Measurements from ENCODE around the gene JAZF1.
"Not testable (repeated sequence)": the region's sequence is repeated elsewhere in the genome, so short reads cannot be mapped to it uniquely, and the experiment has no call there.

The JAZF1 gene

DNA sequence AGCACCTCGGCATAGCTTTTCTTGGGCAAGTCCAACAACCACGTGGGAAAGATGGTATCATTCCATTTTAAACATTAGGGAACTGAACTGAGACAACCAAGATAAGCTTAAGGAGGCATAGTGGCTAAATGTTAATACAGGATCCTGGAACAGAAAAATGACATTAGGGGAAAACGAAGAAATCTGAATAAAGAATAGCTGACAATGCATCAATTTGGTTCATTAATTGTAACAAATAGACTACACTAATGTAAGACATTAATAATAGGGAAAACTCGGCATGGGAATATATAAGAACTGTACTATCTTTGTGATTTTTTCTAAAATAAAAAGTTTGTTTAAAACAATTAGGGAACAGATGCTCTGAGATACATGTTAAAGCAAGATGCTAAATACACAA is 165.4 kb downstream of the JAZF1 start:
- DNase-seq (ENCODE audit: low read depth in 4 of 4, low spot score in 1 of 4) = no peak

DNA sequence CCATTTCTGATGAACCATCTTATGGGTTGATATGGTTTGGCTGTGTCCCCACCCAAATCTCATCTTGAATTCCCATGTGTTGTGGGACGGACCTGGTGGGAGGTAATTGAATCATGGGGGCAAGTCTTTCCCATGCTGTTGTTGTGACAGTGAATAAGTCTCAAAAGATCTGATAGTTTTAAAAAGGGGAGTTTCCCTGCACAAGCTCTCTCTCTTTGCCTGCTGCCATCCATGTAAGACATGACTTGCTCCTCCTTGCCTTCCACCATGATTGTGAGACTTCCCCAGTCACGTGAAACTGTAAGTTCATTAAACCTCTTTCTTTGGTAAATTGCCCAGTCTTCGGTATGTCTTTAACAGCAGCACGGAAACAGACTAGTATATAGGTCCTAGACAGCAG is 166.3 kb downstream of the JAZF1 start:
- DNase-seq (ENCODE audit: low read depth in 4 of 4, low spot score in 1 of 4) = not testable (repeated sequence)

DNA sequence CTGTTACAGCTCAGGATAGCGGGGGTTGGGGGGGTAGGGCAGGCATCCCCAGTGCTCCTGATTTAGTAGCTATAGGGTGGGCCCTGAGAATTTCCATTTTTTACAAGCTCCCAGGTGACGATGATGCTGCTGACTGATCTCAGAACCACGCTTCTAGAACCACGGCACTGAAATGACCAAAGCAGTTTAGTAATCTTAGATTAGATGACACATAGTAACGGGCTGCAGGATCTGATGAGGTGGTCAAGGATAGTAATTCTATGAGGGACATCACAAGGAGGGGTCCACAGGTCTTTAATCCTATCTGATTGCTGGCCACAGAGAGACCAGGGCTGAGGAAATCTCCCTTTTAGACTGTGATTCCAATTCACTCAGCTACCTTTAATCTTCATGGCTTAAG is 167.2 kb downstream of the JAZF1 start:
- DNase-seq (ENCODE audit: low read depth in 4 of 4, low spot score in 1 of 4) = no peak

DNA sequence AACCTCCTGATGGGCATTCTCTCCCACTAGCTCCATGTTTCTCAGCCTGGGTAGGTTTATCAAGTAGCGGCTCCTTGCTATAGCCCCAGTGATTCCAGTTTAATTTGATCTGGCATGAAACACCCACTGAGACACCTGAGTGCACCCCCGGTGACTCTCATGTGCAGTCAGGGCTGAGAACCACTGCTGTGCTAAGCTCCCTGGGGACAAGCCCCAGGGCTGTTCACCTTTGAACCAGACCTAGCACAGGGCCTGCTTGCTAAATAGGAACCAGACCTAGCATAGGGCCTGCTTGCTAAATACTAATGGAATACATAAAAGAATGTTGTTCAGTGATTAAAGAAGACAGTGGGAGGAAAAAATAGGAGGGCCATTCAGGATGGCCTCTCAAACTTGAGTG is 167.6 kb downstream of the JAZF1 start:
- no peak for DNase-seq (ENCODE audit: low read depth in 4 of 4, low spot score in 1 of 4)

GRCh38 chr7:28008911-28009310 is 171.7 kb downstream of the JAZF1 start:
- no peak for DNase-seq (ENCODE audit: low read depth in 4 of 4, low spot score in 1 of 4)

DNA sequence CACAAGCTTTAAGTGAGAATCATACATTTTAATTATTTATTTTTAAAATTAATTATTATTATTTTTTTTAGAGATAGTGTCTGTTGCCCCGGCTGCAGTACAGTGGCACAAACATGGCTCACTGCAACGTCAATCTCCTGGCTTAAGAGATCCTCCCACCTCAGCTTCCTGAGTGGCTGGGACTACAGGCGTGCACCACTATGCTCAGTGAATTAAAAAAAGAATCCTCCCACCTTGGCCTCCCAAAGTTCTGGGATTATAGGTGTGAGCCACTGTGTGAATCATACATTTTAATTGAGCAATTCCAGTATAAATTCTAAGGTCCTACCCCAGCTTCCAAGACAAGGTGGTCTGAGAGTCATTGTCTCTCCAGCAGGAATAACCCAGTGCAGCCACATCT is 172.4 kb downstream of the JAZF1 start:
- DNase-seq (ENCODE audit: low read depth in 4 of 4, low spot score in 1 of 4) = no peak

DNA sequence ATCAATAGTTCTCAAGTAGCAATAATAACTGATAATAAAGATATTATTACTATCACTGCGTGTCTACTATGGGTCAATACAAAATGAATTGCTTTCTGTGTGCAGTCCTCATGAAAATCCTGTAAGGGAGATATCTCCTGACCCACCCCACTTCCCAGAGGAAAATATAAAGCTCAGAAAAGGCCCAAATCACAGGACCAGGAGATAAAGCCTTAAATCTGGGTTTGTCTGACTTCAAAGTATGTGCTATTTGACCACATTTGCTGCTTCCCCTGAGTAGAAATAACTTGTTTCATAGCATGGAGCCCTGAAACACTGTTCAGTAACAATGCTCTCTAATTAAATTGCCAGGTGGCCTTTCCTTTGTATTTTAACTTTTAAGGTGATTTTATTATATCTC is 174.1 kb downstream of the JAZF1 start:
- DNase-seq (ENCODE audit: low read depth in 4 of 4, low spot score in 1 of 4) = no peak

DNA sequence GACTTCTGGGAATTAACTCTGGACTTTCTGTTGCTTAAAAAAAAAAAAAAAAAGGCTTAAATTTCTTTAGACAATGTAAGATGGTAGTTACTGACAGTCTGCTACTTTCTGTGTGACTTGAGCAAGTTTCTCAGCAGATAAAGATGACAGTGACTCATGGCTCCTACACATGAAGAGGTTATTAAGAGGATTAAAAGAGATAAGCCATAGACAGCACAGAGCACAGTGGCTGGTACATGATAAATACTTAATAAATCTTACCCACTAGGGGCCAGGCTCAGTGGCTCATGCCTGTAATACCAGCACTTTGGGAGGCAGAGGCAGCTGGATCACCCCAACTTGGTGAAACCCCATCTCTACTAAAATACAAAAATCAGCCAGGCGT is 174.8 kb downstream of the JAZF1 start:
- no peak for DNase-seq (ENCODE audit: low read depth in 4 of 4, low spot score in 1 of 4)

DNA sequence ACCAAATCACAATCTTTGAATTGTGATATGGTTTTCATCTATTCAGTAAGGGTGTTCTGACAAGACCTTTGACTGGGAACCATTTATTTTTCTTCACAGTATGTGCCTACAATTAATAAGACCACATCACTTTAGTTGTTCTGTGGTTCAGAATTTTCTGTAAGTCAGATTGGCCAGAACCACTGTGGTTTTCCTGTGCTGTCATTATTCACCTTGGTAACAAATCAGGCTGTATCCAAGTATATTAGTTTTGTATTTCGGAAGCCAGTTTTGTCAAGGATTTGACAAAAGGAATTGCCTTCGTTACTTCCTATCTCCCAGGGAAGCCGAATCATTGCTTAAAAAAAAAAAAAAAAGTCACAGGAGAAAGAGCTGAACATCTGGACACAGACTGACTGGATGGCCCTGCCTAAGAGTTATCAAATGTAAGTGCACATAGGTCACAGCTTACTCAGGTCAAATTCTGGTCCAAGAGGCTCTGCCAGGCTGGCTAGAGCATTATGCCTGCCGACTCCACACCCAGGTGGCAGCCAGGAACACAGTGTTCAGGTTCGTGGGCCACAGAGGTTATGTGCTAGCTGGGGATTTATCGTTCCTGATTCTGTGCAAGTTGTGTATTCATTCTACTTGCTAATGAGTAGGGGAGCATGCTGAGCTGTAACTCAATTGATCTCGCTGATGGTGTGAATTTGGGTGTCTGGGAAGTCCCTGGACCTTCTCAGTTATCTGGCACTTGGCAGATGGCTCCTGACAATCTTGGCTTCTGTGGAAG is 175.3 kb downstream of the JAZF1 start:
- no peak for DNase-seq (ENCODE audit: low read depth in 4 of 4, low spot score in 1 of 4)

- no peak for DNase-seq (ENCODE audit: low read depth in 4 of 4, low spot score in 1 of 4)
Observed at GRCh38 chr7:28003408-28003807, 177.2 kb downstream of the JAZF1 start.

- no peak for DNase-seq (ENCODE audit: low read depth in 4 of 4, low spot score in 1 of 4)
Observed at GRCh38 chr7:28002638-28003037, 178.0 kb downstream of the JAZF1 start.

- no peak for DNase-seq (ENCODE audit: low read depth in 4 of 4, low spot score in 1 of 4)
Observed at GRCh38 chr7:28001896-28002295, 178.7 kb downstream of the JAZF1 start.

DNA sequence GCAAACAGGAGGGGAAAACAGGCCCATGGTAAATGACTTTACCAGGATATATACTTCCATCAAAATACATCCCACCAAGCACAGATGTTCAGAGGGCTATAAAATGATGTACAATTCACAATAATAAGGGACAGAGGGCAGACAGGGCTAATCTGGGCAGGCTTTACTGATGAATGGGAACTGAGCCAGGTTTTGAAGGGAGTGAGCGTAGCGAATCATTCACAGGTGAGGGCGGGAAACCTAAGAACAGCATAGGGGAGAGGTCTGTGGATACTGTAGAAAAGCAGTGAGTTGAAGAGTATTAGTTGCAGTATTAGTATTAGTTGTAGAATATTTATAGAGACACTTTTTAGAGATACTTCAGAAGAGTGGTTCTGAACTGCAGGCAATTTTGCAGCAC is 180.8 kb downstream of the JAZF1 start:
- DNase-seq (ENCODE audit: low read depth in 4 of 4, low spot score in 1 of 4) = no peak

DNA sequence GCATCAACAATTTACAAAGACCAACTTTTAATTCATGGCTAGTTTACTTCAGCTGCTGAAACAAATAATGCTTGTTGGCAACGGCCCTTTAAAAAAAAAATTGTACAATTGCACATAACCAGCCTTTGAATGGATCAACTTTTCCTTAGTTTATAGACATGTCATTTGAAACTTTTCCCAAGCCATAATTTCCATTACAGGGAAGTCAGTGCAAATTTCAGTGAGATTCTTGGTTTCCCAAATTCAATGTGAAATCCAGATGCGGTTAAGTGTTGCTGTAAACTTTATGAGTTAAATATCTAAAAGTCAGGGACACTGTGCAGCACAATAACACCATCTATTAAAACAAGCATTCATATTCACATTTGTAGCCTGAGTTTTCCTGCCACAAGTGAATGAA is 182.2 kb downstream of the JAZF1 start:
- DNase-seq (ENCODE audit: low read depth in 4 of 4, low spot score in 1 of 4) = no peak

DNA sequence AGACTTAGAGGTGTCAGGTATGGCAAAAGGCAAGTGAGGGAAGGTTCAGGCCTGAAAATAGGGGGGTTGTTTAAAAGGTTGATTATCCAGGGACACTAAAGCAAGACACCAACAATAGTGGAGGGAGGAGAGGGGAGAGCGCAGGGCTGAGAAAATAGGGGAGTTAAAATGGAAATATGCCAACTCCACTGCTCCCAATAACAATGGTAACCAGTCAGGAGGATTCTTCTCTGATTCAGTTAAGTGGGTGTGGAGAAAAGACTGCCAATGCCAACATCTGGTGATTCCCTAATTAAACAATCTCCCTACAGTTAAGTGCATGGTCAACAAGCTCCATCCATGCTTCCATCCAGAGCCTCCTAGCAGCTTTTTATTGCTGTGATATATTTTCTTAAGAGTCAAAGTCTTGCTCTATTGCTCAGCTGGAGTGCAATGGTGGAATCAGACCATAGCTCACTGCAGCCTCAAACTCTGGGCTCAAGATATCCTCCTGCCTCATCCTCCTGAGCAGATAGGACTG is 183.3 kb downstream of the JAZF1 start:
- no peak for DNase-seq (ENCODE audit: low read depth in 4 of 4, low spot score in 1 of 4)

GRCh38 chr7:27996141-27996540 is 184.5 kb downstream of the JAZF1 start:
- no peak for DNase-seq (ENCODE audit: low read depth in 4 of 4, low spot score in 1 of 4)

- no peak for DNase-seq (ENCODE audit: low read depth in 4 of 4, low spot score in 1 of 4)
Observed at GRCh38 chr7:27995228-27995627, 185.4 kb downstream of the JAZF1 start.

DNA sequence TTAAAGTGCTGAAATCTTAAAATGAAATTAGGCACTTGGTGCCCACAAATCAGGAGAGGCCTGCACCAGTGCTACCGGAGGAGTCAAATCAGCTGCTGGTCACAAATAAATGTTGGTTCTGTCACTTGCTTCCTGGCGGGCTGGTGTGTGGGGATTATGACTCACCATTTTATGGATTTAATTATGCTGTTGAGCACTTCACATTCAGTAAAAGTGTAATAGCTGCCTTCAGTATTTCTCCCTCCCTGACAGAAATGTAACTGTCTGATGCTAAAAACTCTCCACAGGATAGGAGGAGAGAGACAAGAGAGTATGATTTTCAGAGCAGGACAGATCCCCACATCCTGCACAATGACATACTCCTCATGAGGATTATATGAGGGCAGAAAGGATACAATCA is 186.0 kb downstream of the JAZF1 start:
- DNase-seq (ENCODE audit: low read depth in 4 of 4, low spot score in 1 of 4) = no peak

DNA sequence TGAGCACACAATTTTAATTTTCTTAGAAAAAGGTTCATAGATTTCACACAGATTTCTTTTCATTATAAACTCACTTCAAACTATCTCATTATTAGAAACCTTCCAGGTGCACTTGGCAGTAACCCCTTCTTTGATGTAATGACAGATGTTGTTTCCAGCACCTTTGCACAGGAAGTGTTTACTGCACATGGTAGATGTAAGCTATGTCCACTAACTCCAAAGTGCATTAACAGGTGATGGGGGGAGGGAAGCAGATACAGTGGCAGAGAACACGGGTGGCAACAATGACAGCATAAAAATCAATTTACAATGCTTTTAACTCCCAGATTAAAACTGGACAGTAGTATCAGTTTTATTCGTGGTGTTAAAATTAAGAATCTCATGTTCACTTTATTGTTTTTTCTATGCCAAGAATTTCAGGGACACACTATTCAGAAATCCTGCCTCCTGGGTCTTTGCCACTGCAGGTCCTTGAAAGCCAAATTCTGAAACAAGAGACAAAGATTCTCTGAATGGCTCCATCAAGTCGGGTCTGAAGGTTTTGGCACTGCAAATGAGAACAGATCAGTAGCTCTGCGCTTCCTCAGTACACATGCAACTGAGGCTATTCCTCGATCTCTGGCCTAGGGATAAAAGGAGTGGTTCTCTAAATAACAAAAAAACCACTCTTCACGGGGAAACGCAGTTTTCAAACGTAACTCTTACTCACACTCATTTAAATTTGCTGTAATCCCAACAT is 187.7 kb downstream of the JAZF1 start:
- no peak for DNase-seq (ENCODE audit: low read depth in 4 of 4, low spot score in 1 of 4)

DNA sequence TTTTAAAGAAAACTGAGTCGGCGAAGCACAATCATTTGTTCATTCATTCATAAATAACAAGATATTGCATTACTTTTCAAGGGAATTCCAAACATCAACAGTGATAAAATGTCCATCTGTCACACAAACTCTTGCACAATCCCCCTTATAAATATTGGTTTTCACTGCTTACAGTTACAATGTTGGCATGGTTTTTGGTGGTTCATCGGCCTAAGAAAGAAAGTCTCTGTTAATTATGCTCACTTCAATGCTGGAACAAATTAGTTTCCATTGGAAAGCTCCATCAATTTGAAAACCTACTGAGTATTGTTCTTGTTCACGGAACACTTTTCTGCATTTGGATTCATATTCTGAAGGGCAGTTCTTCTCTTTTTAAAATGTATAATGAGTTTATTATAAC is 188.5 kb downstream of the JAZF1 start:
- no peak for DNase-seq (ENCODE audit: low read depth in 4 of 4, low spot score in 1 of 4)

GRCh38 chr7:27991006-27991528 is 189.5 kb downstream of the JAZF1 start:
- no peak for DNase-seq (ENCODE audit: low read depth in 4 of 4, low spot score in 1 of 4)

GRCh38 chr7:27976531-27976930 is 204.1 kb downstream of the JAZF1 start:
- DNase-seq (ENCODE audit: low read depth in 4 of 4, low spot score in 1 of 4) = no peak
